Osteoblast (primary cell): Measurements from ENCODE around the gene CHCHD10. TPM values are rescaled to one million over a fixed set of nuclear protein-coding genes. Genes with fewer than 3 reads are reported as not detected.

ENCODE experiments used
- DNase-seq: peaks from one replicate; pipeline ENCODE4 v3.0.0; 2011; ENCODE audit warnings: low spot score, mixed read lengths; ENCODE audit not compliant: insufficient read length; ENCODE audit errors: missing footprints
- H2AFZ ChIP-seq: 2 replicates; pipeline ENCODE4 v1.6.0; 2011; ENCODE audit warnings: mild to moderate bottlenecking, low read length
- H3K27ac ChIP-seq: 2 replicates; pipeline ENCODE4 v1.5.1; 2011; ENCODE audit warnings: mild to moderate bottlenecking, low read depth, low read length, moderate library complexity
- H3K27me3 ChIP-seq: 2 replicates; pipeline ENCODE4 v1.6.0; 2012; ENCODE audit warnings: mild to moderate bottlenecking, control low read depth, inconsistent platforms, low read length, moderate library complexity; ENCODE audit not compliant: insufficient read depth
- H3K36me3 ChIP-seq: 2 replicates; pipeline ENCODE4 v1.5.1; 2011; ENCODE audit warnings: mild to moderate bottlenecking, low read length, control low read depth, moderate library complexity; ENCODE audit not compliant: insufficient read depth
- H3K4me1 ChIP-seq: 2 replicates; pipeline ENCODE4 v1.5.1; 2011; ENCODE audit warnings: mild to moderate bottlenecking, low read length, control low read depth, moderate library complexity; ENCODE audit not compliant: insufficient read depth
- H3K4me2 ChIP-seq: 2 replicates; pipeline ENCODE4 v1.6.0; 2011; ENCODE audit warnings: mild to moderate bottlenecking, low read length; ENCODE audit not compliant: insufficient read depth
- H3K4me3 ChIP-seq: fragments of 200-600 bp; sonication (generic); 3 replicates; pipeline ENCODE4 v1.5.1; 2012; ENCODE audit warnings: mild to moderate bottlenecking, low read length, inconsistent platforms; ENCODE audit not compliant: insufficient read depth
- H3K79me2 ChIP-seq: 2 replicates; pipeline ENCODE4 v1.6.0; 2012; ENCODE audit warnings: mild to moderate bottlenecking, low read length, control low read depth, inconsistent platforms; ENCODE audit not compliant: insufficient read depth
- H3K9me3 ChIP-seq: 2 replicates; pipeline ENCODE4 v1.5.1; 2011; ENCODE audit warnings: low read depth, low read length, control low read depth
- H4K20me1 ChIP-seq: 2 replicates; pipeline ENCODE4 v1.6.0; 2012; ENCODE audit warnings: mild to moderate bottlenecking, low read length, control low read depth; ENCODE audit not compliant: insufficient read depth
- CTCF ChIP-seq: IDR thresholded peaks from 2 replicates; pipeline ENCODE4 v1.5.1; 2011; ENCODE audit warnings: mild to moderate bottlenecking, low read depth, low read length, moderate library complexity; ENCODE audit errors: extremely low read depth
- total RNA-seq: library from RNA; depleted of rRNA; stranded (reverse); fragments of >200 nt; gene quantifications from 2 replicates; pipeline ENCODE4 v1.2.3, GENCODE V29; 2012

Gene CHCHD10
- total RNA-seq, 1 donor = 1.1 TPM

GRCh38 chr22:23783265-23784150 lies 15.7 kb upstream of the CHCHD10 start:
- Histone ChIP-seq H3K9me3 (no peaks in the 10 kb centered on the region), H4K20me1 (peaks cover 12% of the 10 kb centered on the region), H3K27me3 (no peaks in the 10 kb centered on the region), H3K4me1 (peaks cover 39% of the 10 kb centered on the region), H3K36me3 (no peaks in the 10 kb centered on the region), H3K4me3 (no peak overlapping the region), H3K4me2 (no peak overlapping the region), H3K27ac (no peak overlapping the region), H3K79me2 (peaks cover 16% of the 10 kb centered on the region), H2AFZ (no peak overlapping the region)
- no peak for TF ChIP-seq CTCF
- DNase-seq = peak; percentile 39

DNA sequence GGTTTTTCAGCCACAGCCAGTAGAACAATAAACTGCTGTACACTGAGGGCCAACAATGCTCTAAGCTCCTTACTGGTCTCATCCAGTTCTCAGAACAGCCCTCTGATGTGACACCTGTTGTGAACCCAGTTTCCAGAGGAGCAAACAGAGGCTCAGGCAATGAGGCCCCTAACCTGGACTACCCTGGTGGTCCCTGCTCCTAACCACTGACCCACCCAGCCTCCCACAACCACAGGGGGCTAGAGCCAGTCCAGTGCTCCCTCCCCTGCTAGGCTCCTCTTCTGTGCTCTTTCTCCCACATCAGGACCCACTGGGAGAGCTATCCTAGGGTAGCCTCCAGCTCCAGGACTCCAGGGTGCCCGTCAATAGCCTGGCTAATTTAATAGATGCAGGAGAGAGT lies 14.9 kb upstream of the CHCHD10 start:
- Histone ChIP-seq H3K36me3 (no peaks in the 10 kb centered on the region), H3K27me3 (no peaks in the 10 kb centered on the region), H3K4me3 (no peak overlapping the region), H3K9me3 (no peaks in the 10 kb centered on the region), H3K79me2 (peaks cover 7% of the 10 kb centered on the region), H2AFZ (no peak overlapping the region), H3K4me2 (no peak overlapping the region), H4K20me1 (peaks cover 4% of the 10 kb centered on the region), H3K4me1 (peaks cover 32% of the 10 kb centered on the region), H3K27ac (no peak overlapping the region)
- TF ChIP-seq CTCF = no peak
- DNase-seq = peak; percentile 81

DNA sequence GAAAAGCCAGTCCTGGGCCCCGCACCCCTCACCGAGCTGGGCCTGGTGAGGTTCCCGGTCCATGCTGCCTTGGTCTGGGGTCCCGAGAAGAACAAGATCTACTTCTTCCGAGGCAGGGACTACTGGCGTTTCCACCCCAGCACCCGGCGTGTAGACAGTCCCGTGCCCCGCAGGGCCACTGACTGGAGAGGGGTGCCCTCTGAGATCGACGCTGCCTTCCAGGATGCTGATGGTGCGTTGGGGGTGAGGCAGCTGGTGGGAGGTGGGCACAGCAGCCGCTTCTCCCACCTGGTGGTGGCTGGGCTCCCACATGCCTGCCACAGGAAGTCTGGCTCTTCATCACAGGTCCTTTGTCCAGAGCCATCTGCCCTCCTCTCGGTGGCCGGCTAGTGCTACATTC lies 14.5 kb upstream of the CHCHD10 start:
- no peak for DNase-seq
- Histone ChIP-seq H3K79me2 (peaks cover 3% of the 10 kb centered on the region), H3K36me3 (no peaks in the 10 kb centered on the region), H3K9me3 (no peaks in the 10 kb centered on the region), H3K27ac (no peak overlapping the region), H4K20me1 (no peaks in the 10 kb centered on the region), H3K4me2 (no peak overlapping the region), H2AFZ (no peak overlapping the region), H3K27me3 (no peaks in the 10 kb centered on the region), H3K4me1 (peaks cover 32% of the 10 kb centered on the region), H3K4me3 (no peak overlapping the region)
- TF ChIP-seq CTCF = no peak

DNA sequence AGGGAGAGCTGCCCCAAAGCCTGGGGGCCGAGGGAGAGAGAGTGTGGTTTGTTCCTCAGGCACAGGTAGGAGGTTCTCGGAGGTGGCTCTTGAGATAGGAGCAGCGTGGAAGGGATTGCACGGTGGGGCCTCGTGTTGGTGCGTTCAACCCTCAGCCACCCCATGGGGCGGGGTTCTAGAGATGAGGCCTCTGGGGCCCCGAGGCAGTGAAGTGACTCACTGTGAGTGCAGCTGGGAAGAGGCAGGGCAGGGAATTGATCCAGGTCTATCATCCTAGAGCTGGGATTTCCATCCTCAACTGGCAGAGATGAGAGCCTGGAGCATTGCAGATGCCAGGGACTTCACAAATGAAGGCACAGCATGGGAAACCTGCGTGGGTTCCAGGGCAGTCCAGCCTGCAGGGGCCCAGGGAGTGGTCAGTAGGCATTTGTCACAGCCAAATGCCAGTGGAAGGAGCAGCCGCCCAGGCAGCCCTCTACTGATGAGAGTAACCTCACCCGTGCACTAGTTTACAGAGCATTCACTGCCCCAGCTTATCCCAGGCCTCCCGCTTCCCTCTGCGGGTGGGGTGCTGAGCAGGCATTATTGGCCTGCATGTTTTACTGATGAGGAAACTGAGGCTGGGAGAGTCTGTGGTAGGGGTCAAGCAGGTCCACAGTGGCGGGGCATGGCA lies 13.9 kb upstream of the CHCHD10 start:
- H3K27me3 ChIP-seq = no peaks in the 10 kb centered on the region
- H3K9me3 ChIP-seq = no peaks in the 10 kb centered on the region
- TF ChIP-seq CTCF = no peak
- DNase-seq = peak; percentile 99
- peak overlapping the region; percentile 29 for H3K27ac ChIP-seq
- no peaks in the 10 kb centered on the region for H4K20me1 ChIP-seq
- no peaks in the 10 kb centered on the region for H3K79me2 ChIP-seq
- H3K4me1 ChIP-seq = peaks cover 32% of the 10 kb centered on the region
- no peak overlapping the region for H3K4me3 ChIP-seq
- peak overlapping the region; percentile 67 for H2AFZ ChIP-seq
- no peaks in the 10 kb centered on the region for H3K36me3 ChIP-seq
- peak overlapping the region; percentile 14 for H3K4me2 ChIP-seq
